Measurements from ENCODE around the gene E2F1.

GRCh38 chr20:33669873-33670640 lies 16.1 kb downstream of the E2F1 start:
- TF ChIP-seq CTCF (IDR thresholded peaks at IDR 0.05; ENCODE audit: insufficient read depth, low read length) (no peak), POLR2AphosphoS5 (IDR thresholded peaks at IDR 0.05; ENCODE audit: low read depth) (no peak), REST (IDR thresholded peaks at IDR 0.05; ENCODE audit: insufficient replicate concordance, low read depth) (no peak), GABPA (IDR thresholded peaks at IDR 0.05; ENCODE audit: low read depth) (no peak), SPI1 (IDR thresholded peaks at IDR 0.05; ENCODE audit: borderline replicate concordance, low read depth) (no peak)

All from HL-60 (cell line).